SKM-1 (cell line): ENCODE data around the gene UBE2M.
A peak's percentile ranks its signal among the peaks of the same experiment; 100 is the strongest.
"Not testable (repeated sequence)": the region's sequence is repeated elsewhere in the genome, so short reads cannot be mapped to it uniquely, and the experiment has no call there.

Experiments used
- DNase-seq: peaks from one replicate; lab custom pipeline; 2025; ENCODE audit not compliant: unreplicated experiment; lab: John Stamatoyannopoulos, UW

The UBE2M gene

DNA sequence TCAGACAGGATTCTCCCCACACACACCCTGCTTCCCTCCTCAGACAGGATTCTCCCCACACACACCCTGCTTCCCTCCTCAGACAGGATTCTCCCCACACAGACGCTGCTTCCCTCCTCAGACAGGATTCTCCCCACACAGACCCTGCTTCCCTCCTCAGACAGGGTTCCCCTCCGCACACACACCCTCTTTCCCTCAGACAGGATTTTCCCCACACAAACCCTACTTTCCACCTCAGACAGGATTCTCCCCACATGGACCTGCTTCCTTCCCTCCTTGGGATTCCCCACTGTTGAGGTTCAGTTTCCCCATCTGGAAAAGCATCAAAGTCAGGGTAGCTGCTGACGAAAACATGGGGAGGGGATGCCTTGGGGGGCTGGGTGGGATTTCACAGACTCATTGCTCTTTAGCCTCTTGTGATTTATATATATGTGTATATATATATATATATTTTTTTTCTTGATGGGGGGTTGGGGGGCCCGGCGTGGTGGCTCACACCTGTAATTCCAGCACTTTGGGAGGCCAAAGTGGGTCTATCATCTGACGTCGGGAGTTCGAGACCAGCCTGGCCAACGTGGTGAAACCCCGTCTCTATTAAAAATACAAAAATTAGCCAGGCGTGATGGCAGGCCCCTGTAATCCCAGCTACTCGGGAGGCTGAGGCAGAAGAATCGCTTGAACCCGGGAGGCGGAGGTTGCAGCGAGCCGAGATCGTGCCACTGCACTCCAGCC lies 15.6 kb downstream of the UBE2M start:
- DNase-seq: not testable (repeated sequence)

DNA sequence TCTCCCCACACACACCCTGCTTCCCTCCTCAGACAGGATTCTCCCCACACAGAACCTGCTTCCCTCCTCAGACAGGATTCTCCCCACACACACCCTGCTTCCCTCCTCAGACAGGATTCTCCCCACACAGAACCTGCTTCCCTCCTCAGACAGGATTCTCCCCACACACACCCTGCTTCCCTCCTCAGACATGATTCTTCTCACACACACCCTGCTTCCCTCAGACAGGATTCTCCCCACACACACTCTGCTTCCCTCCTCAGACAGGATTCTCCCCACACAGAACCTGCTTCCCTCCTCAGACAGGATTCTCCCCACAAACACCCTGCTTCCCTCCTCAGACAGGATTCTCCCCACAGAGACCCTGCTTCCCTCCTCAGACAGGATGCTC lies 19.2 kb downstream of the UBE2M start:
- not testable (repeated sequence) for DNase-seq

DNA sequence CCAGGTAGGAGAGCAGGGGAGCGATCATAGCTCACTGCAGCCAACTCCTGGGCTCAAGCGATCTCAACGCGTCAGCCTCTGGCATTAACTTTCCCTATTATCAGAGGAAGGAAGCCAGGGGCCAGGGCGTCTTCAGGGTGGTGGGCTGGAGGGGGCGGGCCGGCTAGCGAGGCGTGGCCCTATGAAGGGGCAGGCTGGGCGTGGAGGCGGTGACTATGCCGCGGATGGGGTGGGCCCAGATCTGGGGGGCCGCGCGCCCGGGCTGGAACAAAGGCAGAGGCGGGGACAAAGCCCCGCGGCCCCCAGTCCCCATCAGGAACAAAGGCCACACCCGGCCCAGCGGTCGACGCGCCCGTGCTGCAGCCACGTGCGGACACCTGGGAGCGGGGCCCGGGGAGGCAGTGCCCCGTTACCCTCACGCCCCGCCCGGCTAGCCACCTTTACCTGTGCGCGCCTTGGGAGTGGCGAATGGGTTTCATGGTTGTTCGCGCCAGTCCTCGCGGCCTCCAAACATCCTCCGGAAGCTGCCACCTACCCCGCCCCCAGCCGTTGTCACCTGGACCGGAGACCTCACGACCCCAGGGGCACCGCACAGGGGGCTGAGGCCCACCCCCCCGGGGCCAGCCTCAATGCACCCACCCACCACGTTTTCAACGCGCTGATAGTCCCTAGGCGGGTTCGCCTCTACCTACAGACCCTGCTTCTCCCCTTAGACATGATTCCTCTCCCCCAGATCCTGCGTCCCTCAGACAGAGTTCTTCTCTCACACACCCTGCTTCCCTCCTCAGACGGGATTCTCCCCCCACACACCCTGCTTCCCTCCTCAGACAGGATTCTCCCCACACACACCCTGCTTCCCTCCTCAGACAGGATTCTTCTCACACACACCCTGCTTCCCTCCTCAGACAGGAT lies 19.9 kb downstream of the UBE2M start:
- DNase-seq: no peak

DNA sequence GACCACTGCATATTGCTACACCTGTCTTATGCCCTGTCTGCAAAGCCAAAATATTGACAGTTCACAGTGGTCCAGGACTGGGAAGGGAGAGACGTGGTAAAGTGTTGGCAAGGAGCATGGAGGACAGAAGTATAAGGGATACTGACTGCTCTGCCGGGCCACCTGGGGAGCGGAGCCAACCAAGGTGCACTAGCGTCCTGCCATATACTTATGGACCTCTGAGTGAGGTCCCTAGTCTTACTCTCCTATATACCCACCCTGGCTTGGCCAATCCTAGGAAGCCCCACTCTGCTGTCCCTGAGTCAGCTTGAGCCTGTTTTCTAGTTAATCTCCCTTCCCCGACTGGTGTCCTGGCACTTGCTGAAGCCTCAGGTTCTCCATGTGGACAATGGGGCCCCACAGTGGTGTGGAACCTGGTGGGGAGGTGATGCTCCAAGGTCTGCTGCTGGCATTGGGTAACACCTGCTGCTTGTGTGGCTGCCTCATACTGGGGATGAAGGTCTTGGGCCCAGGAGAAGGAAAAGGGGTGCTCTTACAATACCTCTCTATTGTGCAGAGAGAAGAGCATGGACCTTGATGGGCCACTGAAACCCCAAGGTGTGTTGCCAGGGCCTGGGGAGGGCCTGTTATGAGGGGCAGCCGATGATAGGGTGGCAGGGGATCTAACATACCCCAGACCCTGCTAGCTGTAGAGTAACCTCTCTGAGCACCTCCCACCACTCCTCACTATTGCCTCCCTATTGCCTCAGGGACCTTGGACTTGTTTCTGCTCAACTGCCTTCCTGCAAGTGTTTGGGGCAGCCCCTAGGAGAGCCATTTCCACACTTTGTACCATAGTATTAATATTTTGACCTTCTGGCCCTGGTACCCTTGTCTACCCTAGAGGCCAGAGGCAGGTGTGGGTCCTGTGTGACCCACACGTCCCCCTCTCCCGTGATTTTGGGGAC lies 21.3 kb downstream of the UBE2M start:
- no peak for DNase-seq

DNA sequence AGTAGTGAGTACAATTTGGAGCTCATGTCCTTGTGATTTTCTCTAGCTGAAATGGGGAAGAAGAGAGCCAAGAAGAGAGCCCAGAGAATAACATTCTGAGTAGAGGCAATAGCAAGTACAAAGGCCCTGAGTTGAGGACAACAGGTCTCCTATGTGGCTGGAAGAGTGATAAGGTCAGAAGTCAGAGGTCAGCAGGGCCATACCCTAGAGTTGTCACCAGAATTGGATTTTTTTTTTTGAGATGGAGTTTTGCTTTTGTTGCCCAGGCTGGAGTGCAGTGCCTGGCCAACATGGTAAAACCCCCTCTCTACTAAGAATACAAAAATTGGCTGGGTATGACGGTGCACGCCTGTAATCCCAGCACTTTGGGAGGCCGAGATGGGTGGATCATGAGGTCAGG lies 22.6 kb downstream of the UBE2M start:
- DNase-seq: no peak

DNA sequence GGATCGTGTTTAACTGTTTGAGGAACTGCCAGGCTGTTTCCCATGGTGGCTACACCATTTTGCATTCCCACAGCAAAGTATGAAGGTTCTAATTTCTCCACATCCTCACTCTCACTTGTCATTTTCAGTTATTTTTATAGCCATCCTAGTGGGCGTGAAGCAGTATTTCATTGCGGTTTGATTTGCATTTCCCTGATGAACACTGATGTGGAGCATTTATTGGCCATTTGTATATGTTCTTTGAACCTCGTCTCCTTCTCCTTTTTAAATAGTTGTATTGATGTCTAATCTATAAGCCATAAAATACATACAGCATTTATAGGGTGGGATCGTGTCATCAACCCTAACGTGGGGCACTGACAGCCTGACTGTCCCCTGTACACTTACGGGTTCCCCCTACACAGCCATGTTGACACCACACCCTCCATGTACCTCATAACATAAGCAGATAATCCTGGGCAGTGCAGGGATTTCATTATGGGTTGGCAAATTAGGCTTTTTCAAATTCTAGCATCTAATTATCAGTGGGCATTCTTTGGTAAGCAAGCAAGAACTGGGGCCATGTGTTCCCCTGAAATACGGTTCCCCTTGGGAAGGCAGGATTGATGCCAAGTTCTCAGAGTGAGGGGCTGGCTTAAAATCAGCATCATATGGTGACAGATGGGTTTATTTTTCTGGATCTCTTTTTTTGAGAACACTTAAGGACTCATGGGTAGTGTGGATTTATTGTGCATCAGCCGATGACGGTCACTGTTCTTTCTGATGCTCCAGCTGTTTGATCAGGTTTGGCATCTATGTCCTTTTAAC lies 27.2 kb downstream of the UBE2M start:
- no peak for DNase-seq

DNA sequence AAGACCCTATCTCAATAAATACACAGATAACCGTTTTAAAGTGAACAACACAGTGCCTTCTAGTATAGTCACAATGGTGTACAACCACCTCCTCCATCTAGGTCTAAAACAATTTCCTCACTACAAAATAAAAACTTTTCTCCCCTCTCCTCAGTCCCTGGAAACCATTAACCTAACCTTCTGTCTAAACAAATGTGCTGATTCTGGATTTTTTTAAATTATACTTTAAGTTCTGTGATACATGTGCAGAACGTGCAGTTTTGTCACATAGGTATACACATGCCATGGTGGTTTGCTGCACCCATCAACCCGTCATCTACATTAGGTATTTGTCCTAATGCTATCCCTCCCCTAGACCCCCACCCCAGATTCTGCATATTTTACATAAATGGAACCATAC lies 29.0 kb downstream of the UBE2M start:
- no peak for DNase-seq

DNA sequence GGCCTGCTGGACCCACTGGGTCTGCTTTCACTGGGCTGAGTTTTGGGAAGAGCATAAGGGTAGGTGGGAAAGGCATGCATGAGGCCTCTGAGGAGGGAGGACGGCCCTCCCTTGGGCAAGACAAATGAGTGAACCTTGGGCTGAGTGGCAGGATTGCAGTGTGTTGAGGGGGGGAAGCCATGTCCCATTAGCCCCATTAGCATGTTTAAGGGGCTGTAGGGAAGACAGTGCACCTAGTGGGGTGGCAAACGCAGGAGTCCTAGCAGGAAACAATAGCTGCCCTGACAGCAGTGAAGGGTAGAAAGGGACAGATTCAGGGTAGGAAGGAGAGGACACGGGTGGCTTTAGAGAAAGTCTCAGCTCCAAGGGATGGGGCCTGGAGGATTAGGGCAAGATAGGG lies 35.7 kb downstream of the UBE2M start:
- no peak for DNase-seq

DNA sequence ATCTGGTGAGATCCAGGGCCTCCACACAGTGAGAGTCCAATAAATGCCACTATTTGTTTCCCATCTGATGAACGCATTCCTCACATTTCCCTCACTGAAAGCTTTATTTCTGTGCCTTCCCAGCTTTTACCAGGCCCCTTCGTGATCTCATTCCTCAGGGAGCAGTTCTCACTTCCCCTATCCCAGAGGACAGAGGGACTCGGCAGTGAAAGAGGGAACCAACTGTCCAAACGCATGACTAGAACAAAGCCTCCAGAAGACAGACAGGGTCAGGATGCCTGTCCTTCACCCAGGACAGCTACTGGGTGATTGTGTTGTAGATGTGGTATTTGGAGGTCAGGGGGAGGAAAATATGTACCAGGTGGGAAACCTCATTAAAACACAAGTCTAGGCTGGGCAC lies 36.8 kb downstream of the UBE2M start:
- no peak for DNase-seq

DNA sequence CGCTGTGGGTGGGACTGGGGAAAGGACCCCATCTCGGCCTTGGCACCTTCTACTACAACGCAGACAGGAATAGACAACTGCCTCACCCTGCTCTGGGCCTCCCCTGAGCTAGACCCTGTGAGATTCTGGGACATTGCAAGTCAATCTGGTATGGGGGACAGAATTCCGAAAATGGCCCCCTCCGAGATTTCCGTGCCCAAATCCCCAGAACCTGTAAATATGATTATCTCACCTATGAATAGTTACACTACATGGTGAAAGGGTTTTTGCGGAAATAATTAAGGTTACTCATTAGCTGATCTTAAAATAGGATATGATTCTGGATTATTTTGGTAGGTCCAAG lies 38.2 kb downstream of the UBE2M start:
- no peak for DNase-seq

DNA sequence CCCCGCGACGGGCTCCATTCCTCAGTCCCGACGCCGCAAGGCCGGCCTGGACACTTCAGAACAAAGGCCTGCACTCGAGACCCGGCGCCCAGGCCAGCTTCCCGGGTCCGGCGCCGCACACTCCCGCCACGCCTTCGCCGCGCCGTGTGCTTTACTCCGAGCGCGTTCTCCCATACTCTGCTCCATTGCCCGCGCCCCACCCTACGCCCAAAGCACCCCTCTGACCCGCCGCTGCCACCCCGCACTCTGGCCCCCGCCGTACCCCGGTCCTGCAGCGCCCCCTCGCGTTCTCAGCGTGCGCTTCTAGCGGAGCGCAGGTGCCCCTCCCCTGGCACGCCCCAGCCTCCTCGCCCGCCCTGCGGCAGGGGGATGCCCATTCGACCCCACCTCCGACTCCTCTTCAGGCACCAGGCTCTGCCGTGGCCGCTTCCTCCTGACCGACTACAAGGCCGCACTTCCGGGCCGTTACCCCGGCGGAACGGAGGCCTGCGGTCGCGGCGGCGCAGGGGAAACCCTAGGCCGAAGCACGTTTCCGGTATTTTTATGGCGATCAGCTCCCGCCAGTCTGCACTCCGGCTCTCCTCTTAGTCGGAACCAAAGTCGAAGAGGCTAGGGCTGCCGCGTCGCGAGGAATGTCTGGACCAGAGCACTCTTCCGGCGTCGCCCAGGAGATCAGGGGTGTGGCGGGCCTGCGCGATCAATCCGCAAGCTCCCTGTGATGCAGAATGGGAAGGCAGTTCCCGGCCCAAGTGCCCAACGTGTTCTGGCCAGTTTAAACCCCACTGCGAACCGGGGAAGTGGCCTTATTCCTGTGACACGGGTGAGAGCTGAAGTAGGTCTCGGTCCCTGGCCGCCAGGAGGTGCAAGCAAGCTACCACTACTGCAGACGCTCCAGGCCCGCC lies 38.8 kb downstream of the UBE2M start, which contains the start of gene ZBTB45:
TSS of gene ZBTB45 (minus strand) at position 456 of the 902 bp plus-strand sequence. CDS start 2,137 bp downstream, outside the sequence.
- peak; percentile 66 for DNase-seq

DNA sequence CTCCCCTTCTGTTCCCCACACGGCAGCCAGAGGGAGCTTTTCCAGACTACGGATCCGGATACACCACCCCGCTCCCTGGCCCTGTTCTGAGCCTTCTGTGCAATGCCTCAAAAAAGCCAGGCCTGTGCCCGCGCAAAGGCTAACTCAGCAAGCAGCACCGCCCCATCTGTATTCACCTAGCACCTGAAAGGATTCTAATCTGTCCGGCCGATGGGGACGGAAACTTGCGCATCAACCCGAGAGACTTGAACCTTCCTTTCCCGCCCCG lies 39.4 kb downstream of the UBE2M start:
- peak; percentile 0 for DNase-seq

DNA sequence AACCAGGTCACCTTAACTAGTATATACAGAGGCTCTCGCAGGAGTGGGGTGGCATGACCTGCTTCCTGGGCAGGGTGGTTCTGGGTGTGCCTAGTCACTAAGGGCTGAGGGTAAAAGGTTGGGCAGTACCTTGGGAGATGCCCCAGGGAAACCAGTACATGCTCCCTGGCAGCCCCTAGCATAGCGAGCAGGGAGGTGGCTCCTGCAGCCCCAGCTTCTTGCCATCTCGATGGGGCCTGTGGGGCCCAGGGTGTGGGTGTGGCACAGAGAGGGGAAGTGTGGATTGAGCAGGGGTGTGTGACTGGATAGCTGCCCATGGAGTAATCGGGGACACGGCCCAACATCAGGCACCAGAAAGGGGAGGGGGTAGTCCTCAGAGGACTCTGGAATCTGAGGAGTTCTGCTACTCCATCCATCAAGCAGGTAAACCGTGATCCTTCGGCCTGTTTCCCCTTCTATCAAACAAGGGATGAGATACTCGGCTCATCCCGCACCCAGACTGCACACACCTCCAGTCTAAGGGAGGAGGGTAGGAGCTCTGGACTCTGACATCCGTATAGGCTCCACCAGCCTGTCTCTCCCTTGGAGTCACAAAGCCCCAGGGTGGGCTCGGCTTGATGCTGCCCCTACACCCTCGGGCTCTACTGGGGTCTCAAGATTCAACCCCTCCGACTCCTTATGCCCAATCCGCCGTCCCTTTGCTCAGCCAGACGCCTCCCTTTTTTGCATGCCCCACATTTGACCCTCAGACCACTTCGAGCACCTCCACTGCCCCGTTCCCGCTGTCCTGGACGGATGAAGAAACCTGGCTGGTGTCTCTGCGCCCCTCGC lies 39.9 kb downstream of the UBE2M start:
- no peak for DNase-seq

DNA sequence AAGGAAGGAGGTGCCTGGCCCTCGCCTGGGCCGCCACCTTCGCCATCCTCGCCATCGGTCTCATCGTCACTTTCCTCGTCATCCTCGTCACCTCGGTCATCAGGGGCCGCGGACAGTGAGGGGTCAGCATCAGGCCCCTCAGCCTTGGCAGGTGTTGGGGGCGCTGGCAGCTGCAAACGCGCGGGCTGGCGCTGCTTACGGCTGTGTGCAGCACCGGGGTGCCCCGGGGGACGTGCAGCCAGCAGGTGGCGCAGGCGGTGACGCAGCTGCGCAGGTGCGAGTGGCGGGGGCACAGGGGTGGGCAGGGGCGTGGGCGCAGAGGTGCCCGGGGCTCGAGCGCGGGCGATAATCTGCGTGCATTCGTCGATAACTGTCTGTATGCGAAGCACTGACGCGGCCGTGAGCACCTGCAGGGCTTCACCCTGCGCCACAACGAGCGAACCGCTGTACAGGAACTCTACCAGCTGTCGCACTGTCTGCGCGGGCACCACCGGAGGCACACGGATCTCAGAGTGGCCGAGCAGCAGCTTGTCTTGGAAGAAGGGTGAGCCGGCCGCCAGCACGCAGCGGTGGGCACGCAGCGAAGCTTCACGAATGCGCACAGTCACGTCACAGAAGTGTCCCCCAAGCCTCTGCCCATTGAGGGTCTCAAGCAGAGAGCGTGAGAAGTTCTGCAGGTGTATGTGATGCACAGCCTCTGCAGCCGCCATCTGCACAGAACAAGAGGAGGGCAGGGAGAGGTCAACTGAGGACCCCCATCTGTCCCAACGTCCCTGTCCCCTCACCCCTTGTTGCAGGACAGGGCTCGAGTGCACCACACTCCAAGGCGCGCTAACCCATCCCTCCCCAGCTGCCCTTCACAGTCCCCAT lies 41.2 kb downstream of the UBE2M start:
- DNase-seq: no peak

DNA sequence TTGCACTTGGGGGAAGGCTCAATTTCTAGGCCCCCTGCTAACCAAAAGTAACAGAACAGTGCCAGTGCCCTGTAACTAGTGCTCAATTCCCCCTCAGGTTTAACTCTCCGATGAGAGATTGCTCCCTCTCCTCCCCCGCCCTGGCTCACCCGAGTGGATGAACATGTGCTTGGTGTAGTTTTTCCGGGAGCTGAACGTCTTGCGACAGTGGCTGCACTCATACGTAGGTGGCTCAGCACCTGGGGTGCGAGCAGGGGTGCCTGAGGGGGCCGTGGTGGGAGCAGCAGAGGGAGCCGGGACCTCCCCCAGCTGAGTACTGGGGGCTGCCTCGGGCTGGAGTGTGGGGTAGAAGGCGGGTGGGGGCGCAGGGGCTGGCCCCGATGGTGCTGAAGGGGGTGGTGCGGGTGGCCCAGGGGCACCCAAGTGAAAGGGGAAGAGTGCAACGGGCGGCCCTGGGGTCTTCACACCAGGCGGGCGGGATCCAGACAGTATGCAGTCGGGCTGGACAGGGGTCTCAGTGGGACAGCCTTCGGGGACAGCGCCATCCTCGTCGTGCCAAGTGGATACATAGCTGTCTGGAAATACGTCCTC lies 42.1 kb downstream of the UBE2M start:
- no peak for DNase-seq

DNA sequence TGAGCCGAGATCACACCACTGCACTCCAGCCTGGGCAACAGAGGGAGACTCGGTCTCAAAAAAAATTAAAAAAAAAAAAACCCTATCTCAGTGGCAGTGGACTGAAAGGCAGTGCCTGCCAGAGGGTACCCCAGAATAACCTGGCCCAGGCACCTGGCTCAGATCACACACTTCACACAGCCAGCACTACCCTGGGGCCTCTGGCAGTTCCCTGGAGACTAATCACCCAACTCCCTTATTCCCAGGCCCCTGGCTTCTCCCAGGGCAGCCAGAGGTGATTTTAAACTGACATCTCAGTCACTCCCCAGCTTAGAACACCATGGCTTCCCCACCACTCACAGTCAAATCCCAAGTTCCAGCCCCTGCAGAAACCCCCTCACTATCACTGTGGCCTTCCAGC lies 43.2 kb downstream of the UBE2M start:
- no peak for DNase-seq

DNA sequence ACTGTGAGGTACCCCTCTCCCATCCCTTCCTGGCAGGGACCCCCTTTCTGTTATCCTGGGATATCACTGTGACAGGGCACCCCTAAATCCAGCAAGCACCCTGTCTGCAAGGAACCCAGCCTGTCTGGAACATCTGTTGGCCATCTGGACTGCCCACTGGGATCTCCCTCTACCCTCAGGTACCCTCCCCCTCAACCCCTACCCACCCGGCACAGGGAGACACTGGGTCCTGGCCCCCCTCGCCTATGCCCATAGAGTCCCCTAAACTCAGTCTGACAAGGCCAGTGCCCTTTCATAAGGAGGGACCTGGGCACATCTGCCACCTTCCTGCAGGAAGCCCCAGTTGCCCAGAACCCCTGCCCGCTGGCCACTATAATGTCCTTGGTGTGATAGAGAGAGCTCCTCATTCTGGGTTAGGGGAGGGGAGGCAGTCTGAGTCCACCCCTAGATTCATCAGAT lies 43.8 kb downstream of the UBE2M start:
- DNase-seq: no peak
